Measurements from ENCODE around the gene SLC16A2.

- no peak for TF ChIP-seq GATA2 (IDR thresholded peaks at IDR 0.05; ENCODE audit: low read depth, low read length)
- TF ChIP-seq GATA3 (IDR thresholded peaks at IDR 0.05; ENCODE audit: low read depth, low read length): no peak
Observed at GRCh38 chrX:74540635-74541249, 119.4 kb downstream of the SLC16A2 start.

Data from SH-SY5Y (cell line).